Endothelial cell of umbilical vein (primary cell): ENCODE measurements around the gene MAML2. TPM values are rescaled to one million over a fixed set of nuclear protein-coding genes. Genes with fewer than 3 reads are reported as not detected.

ENCODE experiments used
- BruUV-seq: library from RNA; stranded (reverse); fragments of 400-500 nt; replicated peaks from 2 replicates; lab custom pipeline; 2021; lab: Mats Ljungman, UMichigan
- CTCF ChIA-PET: fragments of 300-600, 350-600 bp; sonication (Branson Sonifier 250); formaldehyde crosslinking; loops from one replicate; lab custom pipeline; 2021; ENCODE audit warnings: antibody characterized with exemption, inconsistent platforms; lab: Charles Lee
- POLR2A ChIA-PET: fragments of 300-600, 350-600 bp; sonication (Branson Sonifier 250); formaldehyde crosslinking; loops from one replicate; lab custom pipeline; 2021; ENCODE audit warnings: antibody characterized with exemption, inconsistent platforms; lab: Charles Lee
- DNase-seq: peaks from one replicate; pipeline ENCODE4 v3.0.0-alpha.2; 2011; ENCODE audit warnings: low read depth, low spot score
- FAIRE-seq: peaks from 2 replicates; lab custom pipeline; 2011; peaks lifted over from hg19 to GRCh38; lab: Jason Lieb, UNC
- H2AFZ ChIP-seq: 2 replicates; pipeline ENCODE4 v1.6.0; 2012; ENCODE audit warnings: low read depth, low read length, control low read depth, inconsistent platforms
- H3K27ac ChIP-seq: 2 replicates; pipeline ENCODE4 v1.5.1; 2011; ENCODE audit warnings: low read depth, mild to moderate bottlenecking, control low read depth, low read length, moderate library complexity; ENCODE audit not compliant: insufficient read depth
- H3K27me3 ChIP-seq, 2 experiments: 2 replicates each; pipeline versions ENCODE4 v1.6.0 to v1.6.1; 2011; ENCODE audit warnings: low read length in 2 of 2, mixed read lengths in 1 of 2; ENCODE audit not compliant: control insufficient read depth in 2 of 2, insufficient read depth in 2 of 2
- H3K36me3 ChIP-seq, 2 experiments: 2 replicates in 1 of 2; 3 replicates in 1 of 2; pipeline ENCODE4 v1.5.1; 2011; ENCODE audit warnings: low read length in 2 of 2, mild to moderate bottlenecking in 1 of 2, moderate library complexity in 1 of 2; ENCODE audit not compliant: control insufficient read depth in 2 of 2, insufficient read depth in 2 of 2; ENCODE audit errors: extremely low read depth in 1 of 2
- H3K4me1 ChIP-seq: 3 replicates; pipeline ENCODE4 v1.5.1; 2011; ENCODE audit warnings: mild to moderate bottlenecking, low read length; ENCODE audit not compliant: control insufficient read depth, insufficient read depth; ENCODE audit errors: extremely low read depth
- H3K4me2 ChIP-seq: 2 replicates; pipeline ENCODE4 v1.6.1; 2011; ENCODE audit warnings: low read length, control low read depth, mixed read lengths; ENCODE audit not compliant: insufficient read depth
- H3K4me3 ChIP-seq, 3 experiments: fragments of 200-600 bp in 1 of 3; sonication (generic), shearing (Covaris generic) in 1 of 3; replicated peaks in 1 of 3; 2 replicates each; pipeline ENCODE4 v1.5.1; 2011 to 2016; ENCODE audit warnings: control low read depth in 3 of 3, low read length in 3 of 3, mild to moderate bottlenecking in 2 of 3, inconsistent platforms in 1 of 3, low read depth in 1 of 3, moderate library complexity in 1 of 3; ENCODE audit not compliant: insufficient read depth in 1 of 3
- H3K79me2 ChIP-seq: 2 replicates; pipeline ENCODE4 v1.6.0; 2012; ENCODE audit warnings: low read length, inconsistent platforms; ENCODE audit not compliant: control insufficient read depth, insufficient read depth
- H3K9ac ChIP-seq: replicated peaks from 2 replicates; pipeline ENCODE3; 2011; ENCODE audit warnings: low read length, control low read depth; ENCODE audit not compliant: insufficient read depth; ENCODE audit errors: extremely low read depth
- H3K9me1 ChIP-seq: replicated peaks from 3 replicates; pipeline ENCODE4 v1.6.0; 2011; ENCODE audit warnings: mild to moderate bottlenecking, low read length; ENCODE audit not compliant: control insufficient read depth, insufficient read depth; ENCODE audit errors: extremely low read depth
- H3K9me3 ChIP-seq: replicated peaks from 2 replicates; pipeline ENCODE4 v1.5.1; 2012; ENCODE audit warnings: low read length, inconsistent platforms; ENCODE audit not compliant: control insufficient read depth, insufficient read depth
- H4K20me1 ChIP-seq: replicated peaks from 2 replicates; pipeline ENCODE3; 2011; ENCODE audit warnings: mild to moderate bottlenecking, low read length; ENCODE audit not compliant: control insufficient read depth, insufficient read depth; ENCODE audit errors: extremely low read depth
- EZH2 ChIP-seq: IDR thresholded peaks from 2 replicates; pipeline ENCODE4 v1.6.1; 2012; ENCODE audit warnings: borderline replicate concordance, low read depth, mild to moderate bottlenecking, moderate library complexity, low read length, inconsistent platforms; ENCODE audit not compliant: severe bottlenecking
- FOS ChIP-seq: IDR thresholded peaks from 2 replicates; pipeline ENCODE4 v1.6.1; 2011; ENCODE audit warnings: mild to moderate bottlenecking, low read length, moderate library complexity, borderline replicate concordance; ENCODE audit not compliant: insufficient read depth
- GATA2 ChIP-seq: IDR thresholded peaks from 2 replicates; pipeline ENCODE4 v1.7.0; 2011; ENCODE audit warnings: low read depth, mild to moderate bottlenecking, moderate library complexity, mixed read lengths, low read length; ENCODE audit not compliant: insufficient read length, insufficient read depth
- JUN ChIP-seq: IDR thresholded peaks from 2 replicates; pipeline ENCODE4 v1.6.1; 2011; ENCODE audit warnings: borderline replicate concordance, low read depth; ENCODE audit not compliant: insufficient read length, insufficient read depth
- MYC ChIP-seq: IDR thresholded peaks from one replicate; pipeline ENCODE4 v1.6.1; 2011; ENCODE audit warnings: mild to moderate bottlenecking, low read depth, low read length
- POLR2A ChIP-seq: IDR thresholded peaks from 2 replicates; pipeline ENCODE4 v1.6.1; 2012; ENCODE audit warnings: low read depth, mild to moderate bottlenecking, control low read depth, low read length
- POLR2AphosphoS5 ChIP-seq: IDR thresholded peaks from 2 replicates; pipeline ENCODE4 v1.6.1; 2012; ENCODE audit warnings: low read depth, mild to moderate bottlenecking, control low read depth, low read length, moderate library complexity; ENCODE audit not compliant: insufficient read depth
- dilution Hi-C: fragments of 300-500 bp; cut with MboI; formaldehyde crosslinking; loops from one replicate; pipeline ENCODE4 v1.15.0; 2019; ENCODE audit warnings: low sequenced_read_pairs; ENCODE audit not compliant: extremely low pct_ligation_motif_present
- intact Hi-C: fragments of 100-400 bp; cut with micrococcal nuclease; formaldehyde crosslinking; loops from one replicate; pipeline ENCODE4 v1.10.0; 2022
- polyA plus RNA-seq, 4 experiments: library from polyadenylated mRNA; depleted of rRNA in 3 of 4; stranded (reverse) in 3 of 4; unstranded in 1 of 4; fragments of >200 nt; gene quantifications; 2 replicates each; pipeline versions ENCODE4 v1.2.1 to v1.2.3, GENCODE V29; 2011 to 2012; ENCODE audit warnings: missing spikeins in 1 of 4
- total RNA-seq: library from RNA; stranded (reverse); gene quantifications from 2 replicates; pipeline ENCODE4 v1.2.3, GENCODE V29; 2021
- TF ChIP-seq, protein P1 (sequence below): IDR thresholded peaks from 2 replicates; pipeline ENCODE4 v1.6.1; 2011; ENCODE audit not compliant: insufficient read depth, insufficient read length
- TF ChIP-seq, protein P2 (sequence below), 2 donors: IDR thresholded peaks; 1 replicate in 1 of 2; 2 replicates in 1 of 2; pipeline ENCODE4 v1.5.1; 2011; ENCODE audit warnings: low read length in 2 of 2, mild to moderate bottlenecking in 2 of 2, moderate library complexity in 2 of 2, control low read depth in 1 of 2, inconsistent platforms in 1 of 2, low read depth in 1 of 2; ENCODE audit not compliant: insufficient read depth in 1 of 2; ENCODE audit errors: extremely low read depth in 1 of 2

Gene MAML2
- total and polyA plus RNA-seq, 2 donors (not counting 3 experiments of a cell fraction or from before 2014, with no cell fraction given) = 12.4 to 16.8 TPM

DNA sequence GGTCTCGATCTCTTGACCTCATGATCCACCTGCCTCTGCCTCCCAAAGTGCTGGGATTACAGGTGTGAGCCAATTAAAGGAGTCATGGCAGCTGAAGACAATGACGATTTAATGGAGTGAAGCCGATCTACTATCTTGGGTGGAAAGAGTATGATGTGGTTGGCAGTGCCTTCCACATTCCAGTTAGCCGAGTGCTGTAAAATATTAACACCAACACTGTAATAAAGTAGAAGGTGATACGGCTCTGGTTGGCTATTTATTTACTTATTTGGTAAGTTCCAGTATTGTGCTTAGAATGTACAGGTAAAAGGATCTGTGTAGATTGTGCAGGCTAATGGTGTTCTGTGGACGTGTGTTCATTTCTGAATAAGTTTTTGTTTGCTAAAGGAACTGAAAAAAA, 269.5 kb downstream of the MAML2 start:
- intact Hi-C loops = no loop called here
- FAIRE-seq = no peak
- POLR2A ChIA-PET = no interaction called here
- BruUV-seq = no TSS peak
- dilution Hi-C loops = no loop called here
- Histone ChIP-seq H3K4me3 (no peak overlapping the region), H2AFZ (no peak overlapping the region), H3K4me2 (no peak overlapping the region), H3K79me2 (no peaks in the 10 kb centered on the region), H3K27ac (no peak overlapping the region), H3K9ac (no peak overlapping the region), H3K36me3 (no peaks in the 10 kb centered on the region), H3K9me1 (no peaks in the 10 kb centered on the region), H3K9me3 (no peaks in the 10 kb centered on the region), H3K4me1 (no peaks in the 10 kb centered on the region), H3K27me3 (no peaks in the 10 kb centered on the region), H4K20me1 (no peaks in the 10 kb centered on the region)
- DNase-seq = no peak
- CTCF ChIA-PET = no interaction called here
- TF ChIP-seq FOS = no peak

DNA sequence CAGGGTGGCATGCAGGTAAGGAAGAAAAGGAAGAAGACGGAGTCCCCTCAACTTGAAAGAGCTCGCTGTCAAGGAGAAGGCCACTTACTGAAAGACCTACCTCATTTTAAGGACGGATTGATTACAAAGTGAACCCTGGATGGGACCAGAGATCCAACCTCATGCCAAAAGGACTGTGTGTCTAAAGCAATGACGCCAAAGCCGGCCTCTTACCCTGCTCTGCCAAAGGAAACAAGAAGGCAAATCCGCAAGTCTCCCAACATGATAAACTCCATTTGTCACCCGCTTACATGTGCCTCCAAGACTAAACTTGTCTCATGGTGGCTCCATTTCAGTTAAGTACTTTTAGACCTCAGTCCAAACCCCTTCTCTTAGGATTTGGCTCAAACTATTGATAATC, 270.4 kb downstream of the MAML2 start:
- dilution Hi-C loops (no loop called here), intact Hi-C loops (no loop called here)
- no peaks in the 10 kb centered on the region for H4K20me1 ChIP-seq
- no peaks in the 10 kb centered on the region for H3K79me2 ChIP-seq
- H3K27me3 ChIP-seq = no peaks in the 10 kb centered on the region
- no peak overlapping the region for H2AFZ ChIP-seq
- no peak overlapping the region for H3K4me3 ChIP-seq
- POLR2A ChIA-PET = no interaction called here
- no peaks in the 10 kb centered on the region for H3K4me1 ChIP-seq
- DNase-seq (no peak), FAIRE-seq (no peak)
- BruUV-seq = no TSS peak
- H3K9me1 ChIP-seq = no peaks in the 10 kb centered on the region
- no peaks in the 10 kb centered on the region for H3K9me3 ChIP-seq
- TF ChIP-seq FOS = no peak
- no peak for TF ChIP-seq MYC
- TF ChIP-seq, protein P1, sequence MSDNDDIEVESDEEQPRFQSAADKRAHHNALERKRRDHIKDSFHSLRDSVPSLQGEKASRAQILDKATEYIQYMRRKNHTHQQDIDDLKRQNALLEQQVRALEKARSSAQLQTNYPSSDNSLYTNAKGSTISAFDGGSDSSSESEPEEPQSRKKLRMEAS = no peak
- no peak for TF ChIP-seq GATA2
- no peak for TF ChIP-seq EZH2
- TF ChIP-seq POLR2A = no peak
- no peak for TF ChIP-seq JUN
- TF ChIP-seq, protein P2, sequence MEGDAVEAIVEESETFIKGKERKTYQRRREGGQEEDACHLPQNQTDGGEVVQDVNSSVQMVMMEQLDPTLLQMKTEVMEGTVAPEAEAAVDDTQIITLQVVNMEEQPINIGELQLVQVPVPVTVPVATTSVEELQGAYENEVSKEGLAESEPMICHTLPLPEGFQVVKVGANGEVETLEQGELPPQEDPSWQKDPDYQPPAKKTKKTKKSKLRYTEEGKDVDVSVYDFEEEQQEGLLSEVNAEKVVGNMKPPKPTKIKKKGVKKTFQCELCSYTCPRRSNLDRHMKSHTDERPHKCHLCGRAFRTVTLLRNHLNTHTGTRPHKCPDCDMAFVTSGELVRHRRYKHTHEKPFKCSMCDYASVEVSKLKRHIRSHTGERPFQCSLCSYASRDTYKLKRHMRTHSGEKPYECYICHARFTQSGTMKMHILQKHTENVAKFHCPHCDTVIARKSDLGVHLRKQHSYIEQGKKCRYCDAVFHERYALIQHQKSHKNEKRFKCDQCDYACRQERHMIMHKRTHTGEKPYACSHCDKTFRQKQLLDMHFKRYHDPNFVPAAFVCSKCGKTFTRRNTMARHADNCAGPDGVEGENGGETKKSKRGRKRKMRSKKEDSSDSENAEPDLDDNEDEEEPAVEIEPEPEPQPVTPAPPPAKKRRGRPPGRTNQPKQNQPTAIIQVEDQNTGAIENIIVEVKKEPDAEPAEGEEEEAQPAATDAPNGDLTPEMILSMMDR (IDR thresholded peaks at IDR 0.05; ENCODE audit: extremely low read depth in 1 of 2, insufficient read depth in 1 of 2, low read depth in 1 of 2, low read length in 2 of 2) = no peak
- TF ChIP-seq POLR2AphosphoS5 = no peak
- CTCF ChIA-PET = interaction anchor here (1.2 to 3.6 kb wide), 2 partner anchors 17 to 21 kb away, joined by 3 to 19 read pairs; no protein-coding TSS in a partner anchor
- no peaks in the 10 kb centered on the region for H3K36me3 ChIP-seq
- H3K27ac ChIP-seq = no peak overlapping the region
- no peak overlapping the region for H3K9ac ChIP-seq
- no peak overlapping the region for H3K4me2 ChIP-seq
